GM19397 (cell line): ENCODE results near the gene RNF123.

Source experiments
- ATAC-seq: cut with Tn5 transposase; IDR thresholded peaks from one replicate; pipeline ENCODE4 v1.9.1; 2021; ENCODE audit warnings: mild to moderate bottlenecking, moderate library complexity; ENCODE audit not compliant: unreplicated experiment

RNF123 gene

GRCh38 chr3:49700453-49701128 lies 11.2 kb downstream of the RNF123 start:
- no peak for ATAC-seq

DNA sequence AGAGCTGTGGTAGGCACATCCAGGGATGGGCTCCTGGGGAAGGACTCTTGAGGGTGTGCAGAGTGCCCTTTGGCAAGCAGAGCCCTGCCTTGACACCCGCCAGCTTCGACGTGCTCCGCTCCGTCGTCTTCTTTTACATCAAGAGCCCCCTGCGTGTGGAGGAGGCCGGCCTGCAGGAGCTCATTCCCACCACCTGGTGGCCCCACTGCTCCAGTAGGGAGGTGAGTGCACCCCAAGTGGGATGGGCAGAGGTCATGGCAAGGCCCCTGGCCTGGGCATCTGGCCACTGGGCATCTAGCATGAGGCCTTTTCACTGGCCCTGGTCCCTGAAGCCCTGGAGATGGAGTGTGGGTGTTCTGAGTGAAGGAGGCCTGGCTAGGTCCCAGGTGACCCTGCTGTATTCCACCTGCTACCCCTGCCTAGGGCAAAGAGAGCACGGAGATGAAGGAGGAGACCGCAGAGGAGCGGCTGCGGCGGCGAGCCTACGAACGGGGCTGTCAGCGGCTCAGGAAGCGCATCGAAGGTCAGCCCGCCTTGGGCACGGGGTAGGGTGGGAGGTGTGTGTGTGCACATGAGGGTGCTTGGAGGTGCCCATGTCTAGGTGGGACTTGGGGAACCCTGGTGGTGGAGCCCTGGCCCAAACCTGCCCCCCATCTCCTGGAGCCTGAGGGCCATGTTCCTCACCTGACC lies 12.2 kb downstream of the RNF123 start:
- no peak for ATAC-seq

- ATAC-seq, result no peak
Observed at GRCh38 chr3:49702672-49703071, 13.3 kb downstream of the RNF123 start.

DNA sequence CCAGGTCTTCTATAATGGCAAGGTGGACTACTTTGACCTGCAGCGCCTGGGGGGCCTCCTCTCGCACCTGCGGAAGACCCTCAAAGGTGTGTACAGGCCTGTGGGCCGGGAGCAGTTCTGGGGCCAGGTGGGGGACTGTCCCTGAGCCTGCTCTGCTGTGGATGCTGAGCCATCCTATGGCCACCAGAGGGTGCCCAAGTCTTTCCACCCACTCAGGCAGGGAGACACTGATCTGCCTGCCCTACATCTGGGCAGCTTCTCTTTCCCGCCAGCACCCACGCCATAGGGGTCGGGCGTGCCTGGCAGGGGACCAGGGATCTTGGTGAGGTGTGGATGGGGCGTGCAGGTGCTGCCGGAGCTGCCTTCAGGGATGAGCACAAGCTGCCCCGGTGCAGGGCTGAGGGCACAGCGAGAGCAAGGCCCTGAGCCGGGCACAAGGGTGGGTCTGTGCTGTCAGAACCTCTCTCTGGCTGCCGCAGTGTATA lies 14.1 kb downstream of the RNF123 start:
- no peak for ATAC-seq

DNA sequence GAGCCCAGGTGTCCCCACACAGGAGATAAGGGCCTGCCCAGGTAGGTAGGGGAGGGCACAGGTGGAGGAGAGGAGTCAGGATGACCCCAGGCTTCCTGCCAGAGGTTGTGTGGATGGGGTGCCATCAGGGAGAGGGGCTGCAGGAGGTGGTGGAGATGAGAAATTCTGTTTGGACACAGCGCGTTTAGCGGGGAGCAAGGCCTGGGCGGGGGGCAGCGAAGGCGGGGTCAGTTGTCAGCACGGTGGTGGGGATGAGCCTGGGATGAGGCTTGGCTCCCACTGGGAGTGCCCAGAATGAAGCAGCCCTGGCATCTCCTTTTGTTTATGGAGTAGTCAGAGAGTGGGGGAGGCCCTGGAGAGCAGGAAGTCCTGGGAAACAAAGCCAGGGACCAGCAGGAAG lies 14.6 kb downstream of the RNF123 start:
- no peak for ATAC-seq

- no peak for ATAC-seq
Observed at GRCh38 chr3:49704629-49705028, 15.3 kb downstream of the RNF123 start.

DNA sequence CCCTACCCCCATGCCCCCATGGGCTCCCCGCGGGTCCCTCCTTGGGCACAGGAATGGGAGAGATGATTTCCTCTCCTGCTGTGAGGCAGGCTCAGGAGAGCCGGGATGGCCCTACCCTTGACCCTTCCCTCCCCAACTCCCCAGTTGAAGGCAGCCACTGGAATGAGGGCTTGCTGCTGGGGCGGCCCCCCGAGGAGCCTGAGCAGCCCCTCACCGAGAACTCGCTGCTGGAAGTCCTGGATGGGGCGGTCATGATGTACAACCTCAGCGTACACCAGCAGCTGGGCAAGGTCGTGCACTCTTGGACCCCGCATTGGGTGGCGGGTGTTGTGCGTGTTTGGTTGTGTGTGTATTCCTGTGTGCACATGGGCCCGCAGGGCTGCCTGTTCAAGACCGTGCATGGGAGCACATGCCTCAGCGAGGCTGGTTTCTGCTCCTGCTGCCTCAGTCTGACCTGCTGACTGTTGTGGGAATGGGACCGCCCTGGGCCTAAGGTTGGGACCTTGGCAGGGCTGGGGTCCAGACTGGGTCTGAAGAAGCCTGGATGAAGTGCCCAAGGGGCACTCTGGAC lies 16.1 kb downstream of the RNF123 start:
- ATAC-seq, result no peak

DNA sequence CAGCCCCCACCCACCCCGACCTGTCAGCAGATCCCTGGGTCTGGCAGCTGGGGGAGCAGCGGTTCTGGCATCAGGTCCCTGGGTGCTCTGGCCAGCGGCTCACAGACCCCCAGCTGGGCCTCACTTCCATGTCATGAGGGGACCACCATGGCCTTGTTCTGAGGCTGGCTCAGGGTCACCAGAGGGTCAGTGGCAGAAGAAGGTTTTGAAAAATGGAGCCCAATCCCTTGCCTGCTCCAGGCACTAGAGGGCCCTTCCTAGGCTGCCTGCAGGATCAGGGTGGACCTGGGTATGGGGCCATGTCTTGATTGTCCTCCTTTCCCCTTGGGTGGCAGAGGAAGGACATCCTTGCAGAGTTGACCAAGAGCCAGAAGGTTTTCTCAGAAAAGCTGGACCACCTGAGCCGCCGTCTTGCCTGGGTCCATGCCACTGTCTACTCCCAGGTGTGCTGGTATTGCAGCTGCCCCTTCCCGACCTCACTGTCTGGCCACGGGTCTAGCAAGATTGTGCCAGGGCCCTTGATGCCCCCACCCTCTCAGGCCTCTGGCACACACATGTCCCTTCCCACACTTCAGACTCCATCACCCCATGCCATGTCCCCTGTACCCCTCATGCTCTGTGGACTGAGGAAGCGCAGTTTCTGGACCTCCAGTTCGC lies 17.2 kb downstream of the RNF123 start:
- ATAC-seq, result no peak

DNA sequence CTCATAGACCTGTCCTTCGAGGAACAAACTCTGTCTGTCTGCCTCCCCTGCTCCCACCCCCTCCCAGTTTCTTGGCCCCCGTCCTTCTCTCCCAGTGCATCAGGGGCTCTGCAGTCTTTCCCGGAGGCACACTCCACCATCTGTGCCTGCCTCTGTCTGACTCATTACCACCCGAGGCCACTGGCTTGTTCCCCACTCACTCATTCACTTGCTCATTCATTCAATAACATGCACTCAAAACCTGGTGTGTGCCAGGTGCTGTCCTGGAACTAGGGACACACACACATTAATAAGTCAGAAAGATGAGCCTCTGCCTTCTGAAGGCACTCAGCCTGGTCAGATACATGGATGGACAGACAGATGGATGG lies 17.7 kb downstream of the RNF123 start:
- ATAC-seq, result no peak

- no peak for ATAC-seq
Observed at GRCh38 chr3:49709852-49710251, 20.5 kb downstream of the RNF123 start.

- ATAC-seq, result no peak
Observed at GRCh38 chr3:49711489-49711888, 22.1 kb downstream of the RNF123 start.

DNA sequence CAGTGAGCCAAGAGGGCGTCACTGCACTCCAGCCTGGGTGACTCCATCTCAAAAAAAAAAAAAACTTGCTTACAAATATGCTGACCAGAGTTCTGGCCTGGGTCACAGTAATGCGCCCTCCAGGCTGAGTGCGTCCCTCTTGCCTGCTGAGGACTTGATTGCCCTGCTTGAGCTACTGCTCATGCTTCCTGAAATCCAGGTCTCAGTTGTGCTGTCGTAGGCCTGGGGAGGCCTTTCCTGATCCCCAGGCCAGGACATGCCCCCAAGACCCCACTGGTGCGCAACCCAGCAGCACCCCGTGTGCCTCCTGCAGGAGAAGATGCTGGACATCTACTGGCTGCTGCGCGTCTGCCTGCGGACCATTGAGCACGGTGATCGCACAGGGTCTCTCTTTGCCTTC lies 22.8 kb downstream of the RNF123 start:
- no peak for ATAC-seq

DNA sequence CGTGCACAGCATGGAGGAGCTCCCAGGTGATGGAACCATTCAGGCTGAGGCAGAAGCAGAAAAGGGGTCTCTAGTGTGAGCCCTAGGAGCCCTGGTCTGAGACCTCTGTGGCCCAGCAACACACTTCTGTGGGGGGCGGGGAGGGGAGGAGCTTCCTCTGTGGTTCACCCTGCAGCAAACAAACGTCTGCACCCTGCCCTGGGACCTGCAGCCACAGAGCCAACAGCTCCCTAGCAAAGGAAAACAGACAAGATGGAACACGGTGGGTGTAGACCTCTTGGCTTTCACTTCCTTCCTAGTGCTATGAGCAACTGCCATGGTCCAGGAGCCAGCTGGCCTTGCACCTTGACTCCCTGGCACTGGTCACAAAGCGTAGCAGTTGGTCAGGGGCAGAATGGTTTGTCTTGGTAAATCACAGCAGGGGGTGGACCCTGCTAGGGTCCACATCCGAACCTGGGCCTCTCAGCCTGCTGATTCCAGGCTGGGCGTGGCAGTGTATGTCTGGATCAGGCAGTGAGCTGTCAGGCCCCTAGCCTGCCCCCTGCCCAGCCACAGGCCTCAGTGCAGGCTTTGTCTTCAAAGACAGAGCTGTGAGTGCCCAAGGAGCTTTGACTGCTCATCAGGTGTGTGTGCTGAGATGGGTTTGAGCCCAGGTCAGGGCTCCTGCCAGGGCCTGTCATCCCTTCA lies 23.4 kb downstream of the RNF123 start:
- no peak for ATAC-seq

DNA sequence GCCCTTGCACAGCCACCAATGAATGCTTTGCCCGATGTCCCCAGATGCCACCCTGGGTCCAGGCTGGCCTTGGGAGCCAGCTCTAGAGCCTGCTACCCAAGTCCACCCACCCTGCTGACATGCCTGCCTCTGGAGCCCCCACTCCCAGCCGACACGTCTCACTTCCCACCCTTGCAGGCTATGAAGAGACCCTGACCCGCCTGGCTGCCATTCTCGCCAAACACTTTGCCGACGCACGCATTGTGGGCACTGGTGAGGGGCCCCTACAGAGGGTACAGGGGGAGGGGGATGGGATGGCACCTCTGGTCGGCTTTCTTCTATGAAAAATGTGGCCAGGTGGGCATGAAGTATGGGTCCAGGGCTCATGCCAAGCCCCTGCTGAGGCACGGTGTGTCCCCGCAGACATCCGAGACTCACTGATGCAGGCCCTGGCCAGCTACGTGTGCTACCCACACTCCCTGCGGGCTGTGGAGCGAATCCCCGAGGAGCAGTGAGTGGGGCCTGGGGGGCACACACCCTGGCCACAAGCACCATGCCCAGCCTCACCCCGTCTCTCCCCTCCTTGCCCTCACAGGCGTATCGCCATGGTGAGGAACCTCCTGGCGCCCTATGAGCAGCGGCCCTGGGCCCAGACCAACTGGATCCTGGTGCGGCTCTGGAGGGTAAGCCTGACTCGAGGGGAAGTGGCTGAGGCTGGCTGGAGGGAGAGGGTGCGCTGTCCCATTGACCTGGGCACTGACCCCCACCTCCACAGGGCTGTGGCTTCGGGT lies 24.2 kb downstream of the RNF123 start:
- no peak for ATAC-seq

GRCh38 chr3:49714728-49715550 lies 25.6 kb downstream of the RNF123 start:
- no peak for ATAC-seq

DNA sequence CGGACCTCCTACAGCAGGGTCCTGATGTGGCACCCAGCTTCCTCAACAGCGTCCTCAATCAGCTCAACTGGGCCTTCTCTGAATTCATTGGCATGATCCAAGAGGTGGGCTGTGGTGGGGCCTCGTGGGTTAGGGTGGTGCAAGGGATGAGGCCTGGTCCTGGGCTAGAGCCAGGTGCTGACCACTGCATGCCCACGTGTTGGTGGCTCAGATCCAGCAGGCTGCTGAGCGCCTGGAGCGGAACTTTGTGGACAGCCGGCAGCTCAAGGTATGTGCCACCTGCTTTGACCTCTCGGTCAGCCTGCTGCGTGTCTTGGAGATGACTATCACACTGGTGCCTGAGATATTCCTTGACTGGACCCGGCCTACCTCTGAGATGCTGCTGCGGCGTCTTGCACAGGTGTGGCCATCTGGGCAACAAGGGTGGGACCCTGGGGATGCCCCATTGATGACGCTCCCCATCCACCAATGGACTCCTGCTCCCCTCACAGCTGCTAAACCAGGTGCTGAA lies 26.3 kb downstream of the RNF123 start:
- no peak for ATAC-seq

GRCh38 chr3:49716169-49716568 lies 26.8 kb downstream of the RNF123 start:
- no peak for ATAC-seq

- ATAC-seq, result no peak
Observed at GRCh38 chr3:49716691-49717210, 27.4 kb downstream of the RNF123 start.
